HG03135 (cell line): Measurements from ENCODE around the gene PRDM13.
A peak's percentile ranks its signal among the peaks of the same experiment; 100 is the strongest.
"Not testable (repeated sequence)": the region's sequence is repeated elsewhere in the genome, so short reads cannot be mapped to it uniquely, and the experiment has no call there.

Source experiments
- ATAC-seq: cut with Tn5 transposase; IDR thresholded peaks from one replicate; pipeline ENCODE4 v1.9.1; 2021; ENCODE audit warnings: mild to moderate bottlenecking, moderate library complexity; ENCODE audit not compliant: unreplicated experiment

The PRDM13 gene

GRCh38 chr6:99606656-99607415 is at the start of gene PRDM13:
Gene PRDM13 (plus strand): TSS chr6:99606833. CDS start chr6:99607035, 202 bp downstream.
- ATAC-seq, result no peak

DNA sequence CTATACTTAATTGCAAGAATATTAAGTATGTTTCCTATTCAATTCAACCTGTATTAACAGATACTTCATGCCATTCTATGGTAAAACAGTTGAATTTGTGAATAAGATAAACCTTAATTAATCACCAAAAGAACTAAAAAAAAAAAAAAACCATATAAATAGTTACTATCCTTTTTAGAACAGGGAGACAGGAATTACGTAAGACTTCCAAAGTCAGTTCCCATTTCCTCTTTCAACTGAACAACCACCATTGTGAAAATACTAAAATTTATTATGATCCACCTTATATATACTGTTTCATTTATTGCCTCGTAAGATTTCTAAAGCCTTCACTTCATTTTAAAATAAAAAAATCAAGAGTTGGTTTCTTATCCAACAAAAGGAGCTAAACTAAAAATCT is 47.6 kb upstream of the PRDM13 start:
- no peak for ATAC-seq

- ATAC-seq, result no peak
Observed at GRCh38 chr6:99560668-99561067, 46.0 kb upstream of the PRDM13 start.

- ATAC-seq, result no peak
Observed at GRCh38 chr6:99563056-99563723, 43.4 kb upstream of the PRDM13 start.

GRCh38 chr6:99568103-99568933 is 38.3 kb upstream of the PRDM13 start, which contains the start of gene CCNC:
Gene CCNC (minus strand): TSS chr6:99568660. CDS start chr6:99568527, 133 bp downstream.
- peak; percentile 99 for ATAC-seq

GRCh38 chr6:99573980-99574617 is 32.5 kb upstream of the PRDM13 start:
- no peak for ATAC-seq

DNA sequence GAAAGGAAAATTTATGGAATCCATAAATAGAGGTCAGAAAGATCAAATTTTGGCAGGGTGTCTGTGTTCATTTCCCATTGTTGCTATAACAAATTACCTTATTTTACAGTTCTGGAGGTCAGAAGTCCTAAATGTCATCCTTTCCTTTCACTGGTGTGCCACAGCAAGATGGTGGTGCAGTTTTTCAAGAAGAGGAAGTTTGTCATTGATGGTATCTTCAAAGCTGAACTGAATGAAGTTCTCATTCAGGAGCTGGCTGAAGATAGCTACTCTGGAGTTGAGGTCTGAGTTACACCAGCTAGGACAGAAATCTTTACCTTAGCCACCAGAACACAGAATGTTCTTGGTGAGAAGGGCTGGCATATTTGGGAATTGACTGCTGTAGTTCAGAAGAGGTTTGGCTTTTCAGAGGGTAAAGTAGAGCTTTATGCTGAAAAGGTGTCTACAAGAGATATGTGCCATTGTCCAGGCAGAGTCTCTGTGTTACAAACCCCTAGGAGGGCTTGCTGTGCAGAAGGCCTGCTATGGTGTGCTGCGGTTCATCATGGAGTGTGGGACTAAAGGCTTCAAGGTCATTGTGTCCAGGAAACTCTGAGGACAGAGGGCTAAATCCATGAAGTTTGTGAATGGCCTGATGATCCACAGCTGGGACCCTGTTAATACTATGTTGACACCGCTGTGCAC is 30.9 kb upstream of the PRDM13 start:
- ATAC-seq, result no peak

DNA sequence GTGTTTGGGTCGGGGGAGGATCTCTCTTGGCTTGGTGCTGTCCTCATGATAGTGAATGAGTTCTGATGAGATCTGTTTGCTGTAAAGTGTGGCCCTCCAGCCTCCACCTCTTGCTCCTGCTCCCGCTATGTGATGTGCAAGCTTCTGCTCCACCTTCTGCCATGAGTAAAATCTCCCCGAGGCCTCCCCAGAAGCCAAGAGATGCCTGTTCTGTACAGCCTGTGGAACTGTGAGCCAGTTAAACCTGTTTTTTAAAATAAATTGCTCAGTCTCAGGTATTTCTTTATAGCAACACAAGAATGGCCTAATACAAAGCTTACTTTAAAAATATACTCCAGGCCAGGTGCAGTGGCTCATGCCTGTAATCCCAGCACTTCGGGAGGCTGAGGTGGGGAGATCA is 26.9 kb upstream of the PRDM13 start:
- ATAC-seq, result no peak

GRCh38 chr6:99587792-99588191 is 18.8 kb upstream of the PRDM13 start:
- ATAC-seq, result no peak

DNA sequence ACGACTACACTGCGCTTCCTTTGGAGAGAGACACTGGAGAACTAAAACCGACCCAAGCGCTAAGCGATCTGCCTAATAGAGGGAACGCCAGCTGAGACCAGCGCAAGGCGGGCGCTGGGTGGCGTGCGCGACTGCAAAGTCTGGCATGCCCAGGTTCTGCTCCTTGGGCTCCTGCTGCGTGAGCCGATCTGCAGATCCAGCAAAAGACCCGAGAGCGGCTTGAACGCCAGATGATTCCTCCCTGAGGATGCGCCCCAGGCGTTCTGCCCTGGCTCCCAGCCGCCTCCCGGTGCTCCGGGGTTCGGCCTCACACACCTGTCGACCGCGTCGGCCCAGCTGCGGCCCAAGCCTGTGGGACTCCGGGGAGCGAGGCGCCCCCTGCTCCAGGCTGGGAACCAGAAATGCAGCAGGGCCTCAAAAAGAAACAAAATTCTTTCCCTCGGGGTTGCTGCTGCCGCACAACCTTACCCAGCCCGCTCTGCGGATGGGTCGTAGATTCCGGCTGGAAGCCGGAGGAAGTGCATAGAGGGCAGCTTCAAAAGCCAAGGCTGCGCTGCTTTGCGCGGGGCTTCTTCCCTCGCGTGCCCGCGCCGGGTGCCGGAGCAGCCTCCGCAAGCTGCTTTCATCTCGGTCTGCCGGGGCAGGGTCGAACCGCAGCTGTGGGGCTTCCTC is 17.9 kb upstream of the PRDM13 start:
- ATAC-seq, result peak; percentile 90

- no peak for ATAC-seq
Observed at GRCh38 chr6:99589290-99589672, 17.4 kb upstream of the PRDM13 start.

- ATAC-seq, result no peak
Observed at GRCh38 chr6:99589907-99590493, 16.6 kb upstream of the PRDM13 start.

GRCh38 chr6:99590728-99591672 is 15.6 kb upstream of the PRDM13 start:
- no peak for ATAC-seq

GRCh38 chr6:99591673-99592364 is 14.8 kb upstream of the PRDM13 start:
- no peak for ATAC-seq

- no peak for ATAC-seq
Observed at GRCh38 chr6:99592900-99593299, 13.7 kb upstream of the PRDM13 start.

DNA sequence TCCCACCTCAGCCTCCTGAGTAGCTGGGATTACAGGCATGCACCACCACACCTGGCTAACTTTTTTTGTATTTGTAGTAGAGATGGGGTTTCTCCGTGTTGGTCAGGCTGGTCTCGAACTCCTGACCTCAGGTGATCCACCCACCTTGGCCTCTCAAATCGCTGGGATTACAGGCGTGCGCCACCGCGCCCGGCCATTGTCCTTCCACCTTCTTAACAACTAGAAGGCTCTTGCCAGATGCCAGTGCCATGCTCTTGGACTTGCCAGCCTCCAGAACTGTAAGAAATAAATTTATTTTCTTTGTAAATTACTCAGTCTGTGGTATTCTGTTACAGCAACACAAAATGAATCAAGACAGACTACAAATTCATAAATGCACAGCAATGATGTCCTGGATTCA is 11.9 kb upstream of the PRDM13 start:
- not testable (repeated sequence) for ATAC-seq

DNA sequence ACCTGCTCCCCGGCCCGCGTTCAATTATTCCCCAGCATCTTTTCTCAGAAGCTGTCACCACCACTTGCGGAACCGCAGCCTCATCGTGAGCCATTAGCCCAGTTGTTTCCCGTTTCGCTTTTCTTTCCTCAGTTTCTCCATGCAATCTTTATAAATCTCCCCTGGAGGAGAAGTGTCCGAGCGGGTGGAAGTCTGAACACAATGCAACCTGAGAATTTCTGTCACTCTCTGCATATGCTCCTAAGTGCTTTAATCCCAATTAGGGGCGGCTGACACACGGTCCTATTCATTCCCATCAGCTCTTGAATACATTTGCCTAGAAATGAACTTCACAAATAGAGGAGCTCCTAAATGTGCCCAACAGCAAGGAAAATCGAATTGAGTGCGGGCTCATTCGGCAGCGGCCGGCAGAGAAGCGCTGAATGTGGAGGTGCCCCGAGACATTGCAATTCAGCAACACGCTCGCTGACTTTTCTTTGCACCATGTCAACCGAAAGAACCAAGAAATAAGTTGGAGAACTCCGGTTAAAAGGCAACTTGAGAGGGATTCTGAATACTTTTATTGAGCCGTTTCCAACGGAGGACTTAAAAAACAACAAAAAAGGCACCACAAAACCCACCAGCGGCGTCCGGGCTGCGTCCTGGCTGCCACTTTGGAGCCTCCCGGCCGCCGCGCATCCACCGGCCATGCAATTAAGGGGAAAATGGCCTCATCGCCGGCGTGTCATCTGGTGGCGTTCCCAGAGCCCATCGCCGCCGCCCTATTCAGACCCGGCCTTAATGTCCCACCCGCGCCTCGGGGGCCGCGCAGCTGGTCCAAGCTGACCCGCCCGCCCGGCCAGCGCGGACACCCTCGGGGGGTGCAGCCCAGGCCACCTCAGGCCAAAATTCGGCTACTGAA is 3.9 kb upstream of the PRDM13 start:
- ATAC-seq, result no peak
